K562 (cell line): Measurements from ENCODE around the gene MXD3. TPM values are rescaled to one million over a fixed set of nuclear protein-coding genes. Genes with fewer than 3 reads are reported as not detected.

Source experiments
- BHLHE40 ChIP-seq: IDR thresholded peaks from 2 replicates; pipeline ENCODE4 v1.6.1; 2011; ENCODE audit warnings: low read length, improper control_type of control experiment
- BRCA1 ChIP-seq, 2 experiments: fragments of 450-650 bp in 1 of 2; sonication (generic) in 1 of 2; formaldehyde crosslinking in 1 of 2; IDR thresholded peaks; 2 replicates each; pipeline versions ENCODE4 v1.5.0 to v1.6.1; 2017 to 2020; ENCODE audit warnings: mild to moderate bottlenecking in 1 of 2, missing genetic modification reagents in 1 of 2
- CHD2 ChIP-seq: IDR thresholded peaks from 2 replicates; pipeline ENCODE4 v1.6.1; 2011; ENCODE audit warnings: low read depth, low read length
- CREB1 ChIP-seq, 2 experiments: sonication (generic) in 1 of 2; formaldehyde crosslinking in 1 of 2; IDR thresholded peaks; 2 replicates each; pipeline versions ENCODE4 v1.6.1 to v1.8.0; 2012 to 2022; ENCODE audit warnings: inconsistent platforms in 1 of 2, mild to moderate bottlenecking in 1 of 2, missing genetic modification reagents in 1 of 2, moderate library complexity in 1 of 2
- DDX20 ChIP-seq: fragments of 450-650 bp; IDR thresholded peaks from 2 replicates; pipeline ENCODE4 v1.6.1; 2016; ENCODE audit warnings: missing genetic modification characterization, low read depth, mild to moderate bottlenecking, missing compliant biosample characterization, moderate library complexity
- HDAC1 ChIP-seq, 2 experiments: fragments of 450-650 bp; IDR thresholded peaks; 2 replicates each; pipeline ENCODE4 v1.6.1; 2016 to 2017; ENCODE audit warnings: inconsistent platforms in 1 of 2, mild to moderate bottlenecking in 1 of 2, moderate library complexity in 1 of 2
- HOXB6 ChIP-seq: fragments of 250-450 bp; sonication (Bioruptor Pico); IDR thresholded peaks from 2 replicates; pipeline ENCODE4 v1.5.1; 2022; ENCODE audit warnings: mild to moderate bottlenecking, borderline replicate concordance
- KAT7 ChIP-seq: sonication (generic); formaldehyde crosslinking; IDR thresholded peaks from 2 replicates; pipeline ENCODE4 v1.8.0; 2022; ENCODE audit warnings: missing genetic modification reagents, mild to moderate bottlenecking, borderline replicate concordance
- KDM2B ChIP-seq: fragments of 250-450 bp; sonication (Bioruptor Pico); IDR thresholded peaks from 2 replicates; pipeline ENCODE4 v1.8.0; 2021; ENCODE audit warnings: mild to moderate bottlenecking, moderate library complexity
- KLF1 ChIP-seq: fragments of 450-650 bp; IDR thresholded peaks from 2 replicates; pipeline ENCODE4 v1.6.1; 2016; ENCODE audit warnings: missing genetic modification characterization, missing compliant biosample characterization
- KLF13 ChIP-seq: fragments of 450-650 bp; IDR thresholded peaks from 2 replicates; pipeline ENCODE4 v1.6.1; 2016; ENCODE audit warnings: missing genetic modification characterization, low read depth, mild to moderate bottlenecking, missing compliant biosample characterization, moderate library complexity, borderline replicate concordance
- MTA3 ChIP-seq: fragments of 450-650 bp; formaldehyde crosslinking; IDR thresholded peaks from 2 replicates; pipeline ENCODE4 v1.6.1; 2017; ENCODE audit warnings: mild to moderate bottlenecking, borderline replicate concordance
- PURB ChIP-seq: sonication (generic); formaldehyde crosslinking; IDR thresholded peaks from 2 replicates; pipeline ENCODE4 v1.9.0; 2021; ENCODE audit warnings: low read depth, mild to moderate bottlenecking, missing genetic modification reagents
- RCOR1 ChIP-seq, 2 experiments: IDR thresholded peaks; 2 replicates each; pipeline ENCODE4 v1.6.1; 2012; ENCODE audit warnings: low read depth in 2 of 2, low read length in 2 of 2, borderline replicate concordance in 1 of 2, improper control_type of control experiment in 1 of 2
- SMAD3 ChIP-seq: fragments of 450-650 bp; formaldehyde crosslinking; conservative IDR thresholded peaks from 2 replicates; pipeline ENCODE4 v1.4.0; 2020; ENCODE audit warnings: mild to moderate bottlenecking
- TFAM ChIP-seq: fragments of 250-450 bp; sonication (Bioruptor Pico); conservative IDR thresholded peaks from 2 replicates; pipeline ENCODE4 v1.5.0; 2021; ENCODE audit warnings: mild to moderate bottlenecking, moderate library complexity
- TGIF2 ChIP-seq: sonication (generic); formaldehyde crosslinking; IDR thresholded peaks from 2 replicates; pipeline ENCODE4 v1.8.1; 2022; ENCODE audit warnings: mild to moderate bottlenecking, missing genetic modification reagents, moderate library complexity
- ZBTB7A ChIP-seq: IDR thresholded peaks from 2 replicates; pipeline ENCODE4 v1.6.1; 2011; ENCODE audit warnings: low read depth, mild to moderate bottlenecking, low read length, moderate library complexity, borderline replicate concordance; ENCODE audit not compliant: control insufficient read depth
- ZNF347 ChIP-seq: fragments of 450-650 bp; formaldehyde crosslinking; IDR thresholded peaks from 2 replicates; pipeline ENCODE4 v1.4.0; 2020; ENCODE audit warnings: low read depth, mild to moderate bottlenecking, moderate library complexity
- ZNF717 ChIP-seq: fragments of 250-450 bp; sonication (Bioruptor Pico); IDR thresholded peaks from 2 replicates; pipeline ENCODE4 v1.5.0; 2021
- ZZZ3 ChIP-seq: fragments of 450-650 bp; IDR thresholded peaks from 2 replicates; pipeline ENCODE4 v1.6.1; 2016; ENCODE audit warnings: antibody characterized with exemption, mild to moderate bottlenecking, moderate library complexity
- polyA plus RNA-seq, 8 experiments: library from polyadenylated mRNA; depleted of rRNA in 4 of 8; stranded (reverse) in 5 of 8; unstranded in 3 of 8; fragments of >200 nt; fragmentation: Nextera tagmentation in 2 of 8; fragmentation: Illumina TruSeq in 1 of 8; extraction: Ambion mirVana in 2 of 8; extraction: Trizol in 1 of 8; gene quantifications; 2 replicates each; pipeline versions ENCODE4 v1.2.1 to v1.2.3, GENCODE V29; 2011 to 2014; ENCODE audit warnings: inconsistent platforms in 1 of 8, missing spikeins in 1 of 8
- total RNA-seq, 7 experiments: library from RNA; depleted of rRNA in 6 of 7; stranded (reverse); fragments of >200 nt in 6 of 7; fragmentation: Illumina TruSeq in 2 of 7; extraction: Trizol in 2 of 7; gene quantifications; 2 replicates each; pipeline versions ENCODE4 v1.2.1 to v1.2.3, GENCODE V29; 2011 to 2021; ENCODE audit warnings: low replicate concordance in 1 of 7
- TF ChIP-seq, protein P1 (sequence below): fragments of 450-650 bp; conservative IDR thresholded peaks from 2 replicates; pipeline ENCODE4 v1.6.1; 2016; ENCODE audit warnings: missing genetic modification characterization, low read depth, mild to moderate bottlenecking, missing compliant biosample characterization, moderate library complexity
- TF ChIP-seq, protein P2 (sequence below), 2 experiments: fragments of 150-350 bp in 1 of 2; IDR thresholded peaks; 2 replicates each; pipeline ENCODE4 v1.6.1; 2012 to 2016; ENCODE audit warnings: low read depth in 2 of 2, low read length in 2 of 2, mild to moderate bottlenecking in 1 of 2, moderate library complexity in 1 of 2

MXD3 gene
- total and polyA plus RNA-seq, 9 of the 15 experiments (the other 6 are each of a cell fraction or from before 2014, with no cell fraction given) = 0.28 to 24.8 (median 4.5) TPM

DNA sequence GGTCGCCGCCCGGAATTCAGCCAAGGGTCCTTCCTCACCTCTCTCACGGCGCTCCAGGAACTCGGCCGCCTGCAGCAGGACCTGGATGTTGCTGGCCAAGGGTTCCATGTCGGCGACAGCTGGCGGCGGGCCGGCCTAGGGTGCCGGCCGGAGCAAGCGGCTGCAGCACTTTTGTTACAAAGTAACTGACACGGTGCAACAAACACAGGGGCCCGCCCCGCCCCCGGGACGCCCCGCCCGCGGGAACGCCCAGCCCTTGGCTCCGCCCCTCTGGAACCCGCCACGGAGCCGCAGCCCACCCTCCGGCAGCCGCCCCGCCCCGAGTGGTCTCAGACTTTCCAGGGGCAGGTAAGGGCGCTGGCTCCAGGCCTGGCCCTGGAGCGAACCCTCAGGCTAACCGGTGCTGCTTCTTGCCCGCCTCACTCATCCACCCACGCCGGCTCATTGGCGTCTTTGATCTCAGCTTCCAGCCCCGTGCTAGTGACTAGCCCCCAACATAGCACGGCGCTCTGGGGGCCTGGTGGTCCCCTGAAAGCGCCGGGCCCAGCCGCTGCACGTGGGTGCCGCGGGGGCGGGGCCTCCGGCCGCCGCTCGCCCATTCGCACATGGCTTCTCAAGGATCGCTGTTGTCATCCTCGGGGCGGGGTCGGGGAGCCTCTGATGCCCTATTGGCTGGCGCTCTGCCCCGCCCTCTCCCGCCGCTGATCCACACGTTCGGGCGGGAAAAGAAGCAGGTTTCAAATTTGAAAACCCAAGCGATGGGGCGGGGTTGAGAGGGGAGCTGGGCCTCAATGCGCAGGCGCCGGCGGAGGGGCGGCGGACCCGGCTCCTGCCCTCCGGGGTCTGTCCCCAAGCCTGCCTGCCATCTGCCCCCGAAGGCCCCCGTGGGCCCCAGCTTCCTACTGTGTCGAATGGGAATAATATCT is at the start of gene MXD3 (continued):
- TF ChIP-seq, protein P1, sequence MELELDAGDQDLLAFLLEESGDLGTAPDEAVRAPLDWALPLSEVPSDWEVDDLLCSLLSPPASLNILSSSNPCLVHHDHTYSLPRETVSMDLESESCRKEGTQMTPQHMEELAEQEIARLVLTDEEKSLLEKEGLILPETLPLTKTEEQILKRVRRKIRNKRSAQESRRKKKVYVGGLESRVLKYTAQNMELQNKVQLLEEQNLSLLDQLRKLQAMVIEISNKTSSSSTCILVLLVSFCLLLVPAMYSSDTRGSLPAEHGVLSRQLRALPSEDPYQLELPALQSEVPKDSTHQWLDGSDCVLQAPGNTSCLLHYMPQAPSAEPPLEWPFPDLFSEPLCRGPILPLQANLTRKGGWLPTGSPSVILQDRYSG (tag) = no peak
- TF ChIP-seq CREB1 (IDR thresholded peaks at IDR 0.05) (no peak; the same call in none of the 2 replicates), CREB1 (CRISPR knock-in tag; IDR thresholded peaks at IDR 0.05) (peak; percentile 67; the same call in 1 of the 2 replicates), KAT7 (CRISPR knock-in tag) (no peak), RCOR1 (IDR thresholded peaks at IDR 0.05; ENCODE audit: borderline replicate concordance in 1 of 2, low read depth in 2 of 2, low read length in 2 of 2) (no peak), KLF13 (tag) (peak; percentile 84), BHLHE40 (peak; percentile 83; the same call in 1 of the 2 replicates), BRCA1 (IDR thresholded peaks at IDR 0.05) (no peak), BRCA1 (CRISPR knock-in tag; IDR thresholded peaks at IDR 0.05) (no peak), HDAC1 (IDR thresholded peaks at IDR 0.05) (peak in 1 of 2 experiments; percentile 99; a peak in 3 of 4 replicates), TFAM (no peak), ZNF717 (CRISPR knock-in tag) (no peak), PURB (CRISPR knock-in tag) (no peak), MTA3 (peak; percentile 70; the same call in 1 of the 2 replicates), ZBTB7A (peak; percentile 96), DDX20 (tag) (no peak), HOXB6 (no peak), CHD2 (peak; percentile 46; the same call in 1 of the 2 replicates), ZNF347 (no peak), TGIF2 (CRISPR knock-in tag) (peak; percentile 9; the same call in 1 of the 2 replicates), KDM2B (CRISPR knock-in tag) (no peak), KLF1 (tag) (peak; percentile 44; the same call in 1 of the 2 replicates), SMAD3 (CRISPR knock-in tag) (no peak), ZZZ3 (no peak)
- TF ChIP-seq, protein P2, sequence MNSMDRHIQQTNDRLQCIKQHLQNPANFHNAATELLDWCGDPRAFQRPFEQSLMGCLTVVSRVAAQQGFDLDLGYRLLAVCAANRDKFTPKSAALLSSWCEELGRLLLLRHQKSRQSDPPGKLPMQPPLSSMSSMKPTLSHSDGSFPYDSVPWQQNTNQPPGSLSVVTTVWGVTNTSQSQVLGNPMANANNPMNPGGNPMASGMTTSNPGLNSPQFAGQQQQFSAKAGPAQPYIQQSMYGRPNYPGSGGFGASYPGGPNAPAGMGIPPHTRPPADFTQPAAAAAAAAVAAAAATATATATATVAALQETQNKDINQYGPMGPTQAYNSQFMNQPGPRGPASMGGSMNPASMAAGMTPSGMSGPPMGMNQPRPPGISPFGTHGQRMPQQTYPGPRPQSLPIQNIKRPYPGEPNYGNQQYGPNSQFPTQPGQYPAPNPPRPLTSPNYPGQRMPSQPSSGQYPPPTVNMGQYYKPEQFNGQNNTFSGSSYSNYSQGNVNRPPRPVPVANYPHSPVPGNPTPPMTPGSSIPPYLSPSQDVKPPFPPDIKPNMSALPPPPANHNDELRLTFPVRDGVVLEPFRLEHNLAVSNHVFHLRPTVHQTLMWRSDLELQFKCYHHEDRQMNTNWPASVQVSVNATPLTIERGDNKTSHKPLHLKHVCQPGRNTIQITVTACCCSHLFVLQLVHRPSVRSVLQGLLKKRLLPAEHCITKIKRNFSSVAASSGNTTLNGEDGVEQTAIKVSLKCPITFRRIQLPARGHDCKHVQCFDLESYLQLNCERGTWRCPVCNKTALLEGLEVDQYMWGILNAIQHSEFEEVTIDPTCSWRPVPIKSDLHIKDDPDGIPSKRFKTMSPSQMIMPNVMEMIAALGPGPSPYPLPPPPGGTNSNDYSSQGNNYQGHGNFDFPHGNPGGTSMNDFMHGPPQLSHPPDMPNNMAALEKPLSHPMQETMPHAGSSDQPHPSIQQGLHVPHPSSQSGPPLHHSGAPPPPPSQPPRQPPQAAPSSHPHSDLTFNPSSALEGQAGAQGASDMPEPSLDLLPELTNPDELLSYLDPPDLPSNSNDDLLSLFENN (IDR thresholded peaks at IDR 0.05; ENCODE audit: low read depth in 2 of 2, low read length in 2 of 2) = no peak
